Kidney glomerular epithelial cell (primary cell): ENCODE data around the gene CACNA1C.

Experiments used
- DNase-seq: peaks from one replicate; lab custom pipeline; 2025; lab: John Stamatoyannopoulos, UW

Gene CACNA1C

DNA sequence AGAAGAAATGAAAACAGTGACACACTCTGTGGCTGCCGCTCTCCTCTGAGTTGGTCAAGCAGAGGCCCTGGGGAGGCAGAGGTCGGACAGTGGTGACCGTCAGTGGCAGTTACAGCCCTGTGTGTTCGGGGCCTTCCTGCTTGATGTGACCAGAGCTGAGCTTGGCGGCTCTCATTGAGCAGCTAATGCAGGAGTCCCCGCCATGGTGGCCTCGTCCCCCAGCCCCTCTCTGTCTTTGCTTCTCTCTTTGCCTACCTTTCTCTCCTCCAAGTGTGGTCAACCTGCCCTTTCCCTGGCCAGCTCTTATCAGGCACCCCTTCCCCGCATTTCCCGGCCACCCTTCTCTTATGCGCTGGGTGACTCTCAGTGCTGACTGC is 362.8 kb downstream of the CACNA1C start:
- DNase-seq: no peak

DNA sequence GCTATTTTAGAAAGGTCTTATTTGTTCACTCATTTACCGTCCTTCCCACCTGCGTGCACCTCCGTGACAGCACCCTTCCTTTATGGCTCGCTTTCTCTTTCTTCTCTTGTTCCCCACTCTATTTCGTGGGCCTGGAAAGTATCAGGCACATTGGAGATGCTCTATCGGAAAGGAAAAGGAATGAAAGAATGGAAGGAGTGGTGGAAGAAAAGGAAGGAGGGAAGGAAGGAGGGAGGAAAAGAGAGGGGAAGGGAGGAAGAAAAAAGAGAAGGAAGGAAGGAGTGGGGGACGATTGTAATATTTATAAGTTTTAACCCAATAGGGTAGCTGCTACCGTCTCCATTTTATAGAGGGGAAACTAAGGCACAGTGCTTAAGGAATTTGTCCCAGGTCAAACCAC is 363.4 kb downstream of the CACNA1C start:
- no peak for DNase-seq

DNA sequence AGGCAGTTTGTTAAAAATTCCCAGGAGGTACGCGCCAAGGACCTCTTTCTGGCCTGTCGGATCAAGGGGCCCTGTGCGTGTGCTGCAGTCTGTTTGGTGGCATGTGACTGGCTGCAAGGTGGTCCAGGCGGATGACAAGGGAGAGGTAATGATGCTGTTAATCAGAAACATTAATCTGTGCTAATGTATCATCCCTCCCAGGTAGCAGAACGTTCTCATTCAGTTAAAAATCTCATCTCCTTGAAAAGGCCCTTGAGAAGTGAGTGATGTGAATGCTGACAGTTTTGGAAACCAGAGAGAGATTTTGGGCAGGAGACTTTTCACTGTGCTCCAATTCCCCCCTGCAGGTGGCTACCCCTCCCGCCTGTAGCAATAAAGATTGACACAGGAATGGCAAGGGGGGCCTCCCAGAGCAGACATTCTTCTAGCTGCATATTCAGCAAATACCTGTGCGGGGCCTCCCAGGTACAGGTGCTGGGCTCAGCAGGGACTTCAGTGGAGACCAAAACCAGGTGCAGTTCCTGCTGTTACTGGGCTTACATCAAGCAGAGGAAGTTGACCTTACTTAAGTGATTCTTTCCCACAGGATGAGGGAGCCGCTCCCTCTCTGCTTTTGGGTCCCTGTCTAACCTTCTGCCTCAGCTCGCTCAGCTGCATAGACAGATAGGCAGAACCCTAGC is 364.8 kb downstream of the CACNA1C start:
- no peak for DNase-seq

DNA sequence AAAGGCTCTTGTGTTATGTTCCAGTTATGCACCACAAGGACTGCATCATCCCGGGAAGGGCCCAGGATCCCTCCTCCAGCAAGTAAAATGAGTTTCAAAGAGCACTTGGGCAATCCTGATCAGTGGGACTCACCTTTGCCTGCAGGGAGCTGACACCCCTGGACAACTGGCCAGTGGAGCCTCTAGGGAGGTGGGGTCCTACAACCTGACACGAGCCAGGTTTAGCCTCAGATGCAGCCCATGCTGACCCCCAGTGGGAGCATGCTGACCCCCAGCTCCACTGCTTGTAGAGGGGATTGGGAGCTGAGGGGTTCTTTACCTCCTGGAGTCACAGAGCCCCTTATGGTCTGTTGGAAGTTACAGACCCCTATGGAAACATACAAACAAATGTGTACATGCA is 365.8 kb downstream of the CACNA1C start:
- DNase-seq: no peak

DNA sequence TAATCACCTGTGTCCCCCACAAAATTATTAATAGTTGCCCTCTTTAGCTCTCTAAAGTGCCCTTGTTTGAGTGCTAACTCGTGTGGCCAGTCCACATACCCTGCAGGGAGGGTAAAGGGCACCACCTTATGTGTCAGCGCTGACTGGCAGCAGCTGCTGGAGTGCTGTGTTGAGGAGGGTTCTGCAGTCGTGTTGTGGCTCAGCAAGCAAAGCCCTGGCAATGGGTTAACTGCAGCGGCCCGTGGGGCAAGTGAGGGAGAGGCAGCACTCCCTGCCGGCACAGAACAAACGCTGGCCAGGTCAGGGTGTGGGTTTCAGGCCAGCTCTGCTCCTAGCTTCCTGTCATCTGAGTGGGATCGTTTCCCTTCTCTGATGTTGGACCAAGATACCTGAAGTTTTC is 369.8 kb downstream of the CACNA1C start:
- DNase-seq: no peak

DNA sequence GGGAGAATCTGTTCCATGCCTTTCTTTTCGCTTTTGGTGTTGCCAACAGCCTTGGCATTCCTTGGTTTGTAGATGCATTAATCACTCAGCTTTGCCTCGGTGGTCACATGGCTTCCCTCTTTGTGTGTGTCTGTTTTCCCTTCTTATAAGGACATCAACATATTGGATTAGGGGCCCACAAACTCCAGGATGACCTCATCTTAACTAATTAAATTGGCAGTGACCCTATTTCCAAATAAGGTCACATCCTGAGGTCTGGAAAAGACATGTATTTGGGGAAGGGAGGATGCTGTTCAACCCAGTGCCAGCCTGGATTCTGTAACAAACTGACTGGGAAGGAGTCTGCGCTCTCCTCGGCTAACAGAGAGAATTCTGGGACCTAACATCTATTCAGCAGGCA is 376.2 kb downstream of the CACNA1C start:
- no peak for DNase-seq

DNA sequence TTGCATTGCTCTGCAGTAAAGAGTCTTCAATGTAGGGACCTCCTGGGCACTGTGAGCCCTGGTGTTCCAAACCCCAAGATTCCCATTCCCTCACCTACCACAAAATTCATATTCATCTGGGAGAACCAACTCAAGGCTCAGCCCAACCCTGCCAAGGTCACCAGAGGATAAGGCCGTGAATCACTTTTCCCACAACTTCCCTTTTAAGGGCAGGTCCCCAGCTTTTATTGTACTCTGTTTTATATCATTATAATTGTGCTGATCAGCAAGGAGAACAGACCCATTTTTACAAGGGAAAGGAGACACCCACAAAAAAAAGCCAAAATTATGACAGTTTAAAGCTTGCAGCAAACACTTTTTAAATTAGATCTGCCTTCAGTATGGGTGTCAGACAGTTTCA is 379.0 kb downstream of the CACNA1C start:
- DNase-seq: no peak

DNA sequence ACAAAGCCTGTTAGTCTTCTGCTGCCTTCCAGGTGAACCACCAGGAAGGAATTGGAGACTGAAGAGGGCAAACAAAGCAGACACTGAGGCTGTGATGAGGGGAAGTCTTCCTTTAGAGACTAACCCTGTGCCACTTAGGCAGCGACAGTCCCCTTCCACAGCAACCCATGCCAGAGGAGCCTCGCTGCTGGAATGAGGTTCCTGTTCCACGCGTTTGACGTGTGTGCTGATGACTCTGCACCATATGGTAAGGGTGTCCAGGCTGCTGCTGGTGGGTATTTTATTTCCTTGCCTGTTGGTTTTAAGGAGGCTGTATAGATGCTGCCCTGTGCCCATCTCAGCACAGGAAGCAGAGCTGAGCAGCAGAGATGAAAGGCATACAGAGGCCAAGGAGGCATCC is 380.1 kb downstream of the CACNA1C start:
- DNase-seq: no peak

DNA sequence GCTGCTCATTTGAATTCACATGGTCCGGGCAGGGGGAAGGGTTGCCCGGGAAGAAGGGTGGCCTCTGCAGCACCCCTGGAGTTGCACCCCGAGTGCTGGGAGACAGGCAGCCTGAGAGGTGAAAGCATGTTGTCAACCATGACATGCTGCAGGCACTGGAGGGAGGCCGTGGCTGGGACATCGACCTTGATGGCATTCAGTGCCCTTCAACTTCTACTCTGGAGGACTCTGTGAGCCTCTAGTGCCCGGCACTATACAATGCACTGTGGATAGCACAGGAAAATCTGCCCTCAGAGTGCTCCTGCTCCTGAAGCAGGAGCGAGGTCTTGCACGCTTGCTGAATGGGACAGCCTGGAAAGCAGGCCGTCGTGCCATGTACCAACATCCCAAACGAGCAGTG is 382.7 kb downstream of the CACNA1C start:
- DNase-seq: no peak

DNA sequence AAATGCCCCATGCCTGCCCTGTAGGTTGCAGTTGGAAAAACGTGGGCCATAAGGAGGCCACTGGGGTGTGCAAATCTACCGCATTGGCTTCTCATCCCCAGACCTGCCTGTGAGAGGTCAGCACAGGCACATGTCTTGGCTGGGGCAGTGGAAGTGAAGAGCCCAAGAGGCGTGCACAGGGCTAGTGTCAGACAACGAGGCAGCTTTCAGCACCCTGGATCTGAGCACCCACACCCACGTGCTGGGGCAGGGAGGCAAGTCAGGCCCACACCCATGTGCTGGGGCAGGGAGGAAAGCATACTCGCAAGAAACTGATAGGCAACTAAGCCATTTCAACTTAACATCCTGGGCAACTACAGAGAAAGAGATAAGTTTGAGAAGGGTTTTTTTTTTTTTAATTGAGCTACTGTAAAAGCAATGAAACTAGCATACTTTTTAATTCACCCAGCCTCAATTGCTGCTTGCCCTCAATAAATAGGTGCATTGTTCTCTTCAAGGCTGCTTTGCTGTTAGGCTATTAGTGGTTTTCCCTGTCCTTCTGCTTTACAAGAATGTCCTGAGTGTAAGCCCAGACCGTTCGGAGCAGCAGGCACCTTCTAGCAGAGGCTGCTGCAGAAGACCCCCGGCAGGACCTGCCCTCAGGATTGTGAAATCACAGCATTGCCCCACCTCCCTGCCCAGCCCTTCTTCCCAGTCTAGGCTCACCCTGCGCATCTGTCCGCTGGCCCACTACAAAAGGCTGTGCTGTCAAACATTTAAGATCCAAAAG is 386.7 kb downstream of the CACNA1C start:
- DNase-seq: no peak

DNA sequence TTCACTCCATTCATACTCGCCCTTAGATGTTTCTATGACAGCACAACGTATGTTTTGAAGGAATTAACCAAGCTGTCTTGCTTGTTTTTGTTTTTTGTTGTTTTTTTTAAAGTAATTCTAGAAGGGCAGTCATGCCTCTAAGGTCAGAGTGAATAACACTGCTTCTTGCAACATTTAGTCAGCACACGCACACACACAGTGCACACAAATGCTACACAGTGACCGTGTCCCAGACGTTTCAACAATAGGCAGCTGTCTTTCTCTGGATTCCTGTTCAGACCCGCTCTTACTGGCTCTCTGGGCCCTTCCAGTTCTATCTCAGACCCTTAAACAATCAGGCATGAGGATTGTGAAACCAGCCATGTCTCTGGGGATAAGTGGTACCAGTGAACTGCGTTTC is 391.0 kb downstream of the CACNA1C start:
- DNase-seq: no peak

DNA sequence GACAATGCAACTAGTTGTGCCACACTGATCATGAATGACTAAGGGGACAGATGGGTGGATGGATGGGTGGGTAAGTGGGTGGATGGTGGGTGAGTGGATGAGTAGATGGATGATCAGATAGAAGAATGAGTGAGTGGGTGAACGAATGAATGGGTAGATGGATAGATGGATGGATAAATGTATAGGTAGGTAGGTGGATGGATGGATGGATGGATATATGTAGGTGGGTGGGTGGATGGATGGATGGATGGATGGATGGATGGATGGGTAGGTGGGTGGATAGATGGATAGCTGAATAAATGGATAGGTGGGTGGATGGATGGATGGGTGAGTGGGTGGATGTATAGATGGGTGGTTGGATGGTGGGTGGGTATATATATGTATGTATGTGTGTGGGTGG is 393.2 kb downstream of the CACNA1C start:
- no peak for DNase-seq

DNA sequence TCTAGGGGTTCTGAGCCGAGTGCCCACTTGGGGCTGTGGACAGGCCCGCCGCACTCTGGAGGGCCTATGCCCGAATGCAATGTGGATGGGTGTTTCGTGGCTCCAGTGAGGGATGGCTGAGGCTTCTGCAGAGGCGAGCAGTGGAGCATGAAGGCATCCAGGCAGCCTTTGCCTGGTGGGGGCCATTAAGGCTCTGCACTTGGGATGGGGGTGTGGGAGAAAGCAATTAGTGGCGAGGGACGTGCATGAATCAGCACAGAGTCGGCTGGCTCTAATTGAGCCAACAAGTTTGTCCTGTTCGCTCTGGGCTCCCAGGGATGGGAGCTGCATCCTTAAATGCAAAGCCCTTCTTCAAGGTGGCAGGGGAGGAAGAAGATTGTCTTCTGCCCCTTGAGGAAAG is 395.1 kb downstream of the CACNA1C start:
- DNase-seq: peak; percentile 1

DNA sequence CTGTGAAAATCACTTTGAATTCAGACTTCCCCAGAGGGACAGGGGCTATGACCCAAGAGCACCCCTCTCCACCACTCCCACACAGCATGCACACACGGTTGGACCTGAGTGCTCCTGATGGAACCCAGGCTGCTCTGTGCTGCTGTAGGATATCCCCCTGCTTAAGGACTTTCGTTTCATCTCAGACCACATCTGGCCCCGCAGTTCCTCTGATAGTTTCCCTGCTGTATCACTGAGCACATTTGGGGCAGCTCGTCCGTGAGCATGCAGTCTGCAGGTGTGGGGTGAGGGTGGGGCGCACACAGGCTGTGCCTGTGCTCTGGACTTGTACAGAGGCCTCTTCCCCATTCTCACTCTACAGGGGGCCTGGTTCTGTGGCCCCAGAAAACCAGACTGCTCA is 396.8 kb downstream of the CACNA1C start:
- DNase-seq: no peak

DNA sequence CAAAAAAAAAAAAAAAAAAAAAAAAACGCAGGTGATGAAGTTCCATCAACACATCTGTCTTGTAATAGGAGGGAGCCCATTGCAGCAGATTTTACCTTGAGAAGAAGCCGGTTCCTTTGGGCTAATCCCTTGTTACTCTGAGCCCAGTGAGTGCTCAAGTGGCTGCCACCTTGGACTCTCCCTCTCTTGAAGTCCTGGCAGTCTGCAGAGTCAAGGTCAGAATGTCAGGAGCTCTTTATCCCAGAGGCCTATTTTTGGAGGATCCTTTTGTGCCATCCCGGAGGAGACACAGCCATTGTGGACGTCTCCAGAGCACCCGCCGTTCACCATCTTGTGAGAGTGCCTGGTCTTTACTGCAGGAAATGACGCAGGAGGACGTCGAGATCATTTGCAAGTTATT is 397.8 kb downstream of the CACNA1C start:
- no peak for DNase-seq

DNA sequence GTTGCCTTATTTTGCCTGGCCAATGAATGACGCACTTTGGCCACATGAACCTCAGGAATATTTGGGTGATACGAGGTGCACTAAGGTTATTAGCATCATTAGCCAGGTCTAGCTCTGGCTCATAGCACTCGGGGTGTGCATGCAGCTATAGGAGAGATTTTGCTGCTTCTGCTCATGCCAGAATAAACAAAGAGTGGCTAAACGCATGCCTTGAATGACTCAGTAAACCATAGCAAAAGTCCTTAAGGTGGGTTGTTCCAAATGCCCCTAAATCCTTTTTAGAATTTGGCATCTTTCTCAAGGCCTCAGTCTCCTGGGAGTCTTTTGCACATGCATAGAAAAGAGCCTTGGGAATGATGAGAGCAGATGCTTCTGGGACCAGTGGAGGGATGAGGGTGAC is 398.2 kb downstream of the CACNA1C start:
- DNase-seq: no peak

DNA sequence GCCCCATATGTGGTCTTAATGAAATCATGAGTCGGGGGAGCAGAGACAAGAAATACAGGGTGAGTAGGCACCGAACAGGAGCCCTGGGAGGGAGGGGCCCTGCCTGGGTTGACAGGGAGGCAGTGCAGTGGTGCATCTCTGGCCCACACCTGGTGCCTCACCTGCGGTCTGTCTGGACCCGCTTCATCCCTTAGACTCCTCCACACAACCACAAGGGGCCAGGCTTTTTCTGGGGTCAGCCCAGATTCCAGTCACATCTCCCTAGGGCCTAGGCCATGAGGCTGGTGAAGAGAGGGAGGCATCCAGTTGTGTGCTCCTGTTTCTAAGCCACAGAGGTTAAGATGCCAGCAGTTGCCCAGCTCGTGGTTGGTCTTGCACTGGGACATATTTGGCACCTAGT is 398.7 kb downstream of the CACNA1C start:
- no peak for DNase-seq

DNA sequence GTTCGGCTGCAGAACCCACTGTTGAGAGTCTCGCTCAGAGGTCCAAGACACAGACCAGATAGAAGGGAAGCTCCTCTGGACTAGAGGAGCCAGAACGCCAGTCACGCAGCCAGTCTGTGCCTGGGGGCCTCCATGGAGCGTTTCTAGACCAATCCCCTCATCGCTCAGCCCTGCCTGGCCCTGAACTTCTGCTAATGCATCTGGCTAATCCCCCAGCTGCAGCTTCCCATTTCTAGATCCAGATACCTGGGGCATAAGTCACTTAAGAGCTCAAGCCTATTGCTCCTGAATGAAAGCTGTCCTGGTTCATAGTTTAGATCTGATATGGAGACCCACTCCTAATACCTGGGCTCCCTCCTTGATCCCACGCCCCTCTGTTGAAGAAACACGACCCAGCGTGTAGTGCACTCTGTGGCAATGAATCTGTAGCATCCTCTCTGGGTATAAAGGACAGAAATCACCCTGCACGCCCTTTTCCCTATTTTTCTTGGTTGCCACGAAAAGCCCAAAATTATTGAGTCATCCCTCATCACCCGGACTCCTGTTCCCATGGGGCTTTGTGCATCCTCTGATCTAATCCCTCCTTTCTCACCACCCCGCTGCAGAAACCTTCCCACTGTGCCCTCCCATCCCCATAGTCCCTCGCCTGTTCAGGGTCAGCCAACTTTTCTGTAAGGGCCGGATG is 400.4 kb downstream of the CACNA1C start:
- no peak for DNase-seq

DNA sequence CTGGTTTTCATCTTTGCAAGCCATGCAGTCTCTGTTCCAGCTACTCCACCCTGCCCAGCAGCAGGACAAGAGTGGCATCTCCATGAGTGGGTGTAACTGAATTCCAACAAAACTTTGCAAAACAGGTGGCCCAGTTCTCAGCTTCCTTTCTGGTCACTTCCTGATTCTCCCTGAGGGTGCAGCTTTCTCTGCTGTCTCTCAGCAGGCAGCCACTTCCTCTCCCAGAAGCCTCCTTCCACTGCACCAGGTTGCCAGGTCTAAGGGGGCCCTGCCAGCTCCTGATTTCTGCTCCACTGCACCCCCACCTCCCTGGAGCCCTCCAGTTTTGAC is 400.9 kb downstream of the CACNA1C start:
- no peak for DNase-seq

DNA sequence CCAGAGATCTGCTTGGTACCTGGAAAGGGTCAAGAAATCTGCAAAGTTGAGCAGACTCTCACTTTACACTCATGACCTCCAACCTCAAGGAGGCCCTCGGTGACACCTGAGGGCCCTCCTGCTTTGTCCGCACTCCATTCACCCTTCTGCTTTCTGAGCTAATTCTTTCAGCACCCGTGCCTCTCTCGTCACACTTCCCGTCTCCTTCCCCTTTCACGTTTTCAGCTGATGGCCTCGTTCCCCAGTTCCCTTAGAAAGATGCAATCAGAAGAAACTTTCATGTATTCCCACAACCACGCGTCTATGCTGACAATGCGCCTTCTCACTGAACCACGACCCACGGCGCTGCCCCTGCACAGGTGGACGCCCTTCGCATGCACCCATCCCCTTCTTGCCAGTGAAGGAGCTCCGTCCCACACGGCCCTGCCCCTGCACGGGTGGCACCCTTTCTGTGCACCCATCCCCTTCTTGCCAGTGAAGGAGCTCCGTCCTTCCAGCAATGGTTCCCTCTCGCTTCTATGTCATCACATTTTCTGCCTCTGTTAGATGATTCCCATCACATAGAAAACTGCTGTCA is 401.9 kb downstream of the CACNA1C start:
- DNase-seq: no peak

DNA sequence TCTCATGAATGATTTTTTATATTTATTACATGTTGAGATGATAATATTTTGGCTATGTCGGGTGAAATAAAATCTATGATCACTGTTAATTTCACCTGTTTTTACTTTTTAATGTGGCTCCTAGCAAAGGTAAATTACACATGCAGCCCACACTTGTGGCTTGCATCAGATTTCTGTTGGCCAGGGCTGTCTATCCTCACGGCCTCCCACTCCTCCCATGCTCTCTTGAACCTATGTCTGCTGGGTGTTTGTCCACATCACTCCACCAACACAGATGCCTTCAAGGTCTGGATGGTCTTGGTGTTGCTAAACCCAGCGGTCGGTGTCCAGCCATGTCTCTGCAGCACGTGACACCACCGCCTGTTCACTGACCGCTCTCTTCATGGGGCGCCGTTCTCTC is 402.6 kb downstream of the CACNA1C start:
- DNase-seq: no peak

DNA sequence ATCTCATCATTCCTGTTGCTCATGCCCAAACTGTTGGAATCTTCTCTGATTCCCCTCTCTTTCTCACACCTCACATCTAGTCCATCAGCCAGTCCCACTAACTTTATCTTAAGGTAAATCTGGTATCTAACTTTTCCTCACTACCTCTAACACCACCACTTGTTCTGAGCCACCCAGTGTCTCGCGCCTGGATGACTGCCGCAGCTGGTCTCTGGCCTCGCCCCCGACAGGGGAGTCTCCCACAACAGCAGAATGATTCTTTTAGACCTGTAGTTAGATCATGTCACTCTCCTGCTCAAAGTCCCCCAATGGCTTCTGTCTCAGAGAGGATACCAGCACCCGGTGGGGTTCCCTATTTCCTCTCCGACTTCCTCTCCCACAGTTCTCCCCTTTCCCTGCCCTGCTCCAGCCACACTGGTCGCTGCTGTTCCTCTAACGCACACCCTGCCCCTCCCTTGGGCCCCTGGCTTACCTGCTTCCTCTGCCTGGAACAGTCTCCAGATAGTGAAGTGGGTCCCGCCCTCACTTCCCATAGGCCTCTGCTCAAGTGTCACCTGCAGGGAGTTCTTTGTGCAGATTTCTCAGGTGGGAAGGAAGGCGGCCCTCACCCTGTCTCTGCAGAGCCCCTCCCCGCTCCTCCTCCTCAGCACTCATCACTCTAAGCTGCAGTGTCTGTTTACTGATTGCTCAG is 403.5 kb downstream of the CACNA1C start:
- DNase-seq: no peak

DNA sequence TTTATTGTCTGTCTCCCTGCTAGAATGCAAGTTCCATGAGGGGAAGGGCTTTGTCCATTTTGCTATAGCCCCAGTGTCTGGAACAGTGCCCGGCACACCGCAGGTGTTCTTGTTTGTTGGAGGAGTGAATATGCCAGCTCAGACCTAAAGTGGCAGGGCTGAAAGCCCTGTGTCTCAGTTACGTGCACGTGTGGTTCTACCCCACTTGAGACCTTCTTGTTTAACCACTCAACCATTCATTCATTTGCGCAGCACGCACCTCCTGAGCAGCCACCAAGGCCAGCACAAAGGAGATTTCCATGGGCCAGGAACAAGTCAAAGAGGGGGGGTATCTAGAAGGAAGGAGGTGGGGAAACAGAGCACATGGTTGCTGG is 404.0 kb downstream of the CACNA1C start:
- no peak for DNase-seq
